GM18511 (cell line): ENCODE results near the gene ZNF736.
A peak's percentile ranks its signal among the peaks of the same experiment; 100 is the strongest.
"Not testable (repeated sequence)": the region's sequence is repeated elsewhere in the genome, so short reads cannot be mapped to it uniquely, and the experiment has no call there.

Experiments
- ATAC-seq: cut with Tn5 transposase; IDR thresholded peaks from one replicate; pipeline ENCODE4 v1.9.1; 2021; ENCODE audit warnings: mild to moderate bottlenecking, moderate library complexity; ENCODE audit not compliant: unreplicated experiment

Gene ZNF736

DNA sequence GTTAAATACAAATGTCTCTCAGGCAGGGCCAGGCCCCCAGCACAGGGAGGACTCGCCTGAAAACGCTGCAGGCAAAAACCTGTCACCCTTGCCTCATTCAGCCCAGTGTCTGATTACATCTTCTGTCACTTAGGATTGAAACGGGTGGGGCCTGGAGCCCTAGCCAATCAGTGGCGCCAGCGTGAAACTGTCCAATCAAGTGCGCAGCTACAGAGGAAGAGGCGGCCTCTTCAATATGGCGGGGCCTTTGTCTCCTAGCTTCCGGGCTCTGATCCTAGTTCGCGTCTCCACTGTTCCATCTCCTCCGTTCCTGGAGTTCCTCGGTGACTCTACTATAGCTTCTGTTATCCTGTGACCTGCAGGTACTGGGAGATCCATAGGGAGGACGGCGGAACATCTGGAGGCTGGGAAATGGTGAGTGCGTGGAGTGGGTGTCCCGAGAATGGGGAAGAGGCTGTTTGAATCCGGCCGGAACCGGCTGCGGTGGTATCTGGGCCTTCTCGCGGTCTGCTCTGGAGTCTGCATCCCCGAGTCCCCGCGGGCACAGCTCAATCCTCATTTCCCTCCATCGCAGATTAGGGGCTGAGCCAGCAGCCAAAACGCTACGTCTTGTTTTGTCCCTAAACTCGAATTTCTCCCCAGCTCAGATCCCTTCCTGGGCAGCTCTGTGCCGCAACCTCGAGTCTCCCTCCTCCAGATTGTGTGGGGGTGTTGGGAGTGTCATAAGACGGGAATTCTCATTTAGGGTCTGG, at the start of gene ZNF736:
ZNF736 (plus strand) TSS at position 222 of the 752 bp plus-strand sequence; CDS start at position 412, 190 bp downstream.
- ATAC-seq: peak; percentile 100

- no peak for ATAC-seq
Observed at GRCh38 chr7:64266341-64266919, 47.3 kb upstream of the ZNF736 start.

GRCh38 chr7:64277630-64278029, 36.1 kb upstream of the ZNF736 start:
- ATAC-seq: no peak

DNA sequence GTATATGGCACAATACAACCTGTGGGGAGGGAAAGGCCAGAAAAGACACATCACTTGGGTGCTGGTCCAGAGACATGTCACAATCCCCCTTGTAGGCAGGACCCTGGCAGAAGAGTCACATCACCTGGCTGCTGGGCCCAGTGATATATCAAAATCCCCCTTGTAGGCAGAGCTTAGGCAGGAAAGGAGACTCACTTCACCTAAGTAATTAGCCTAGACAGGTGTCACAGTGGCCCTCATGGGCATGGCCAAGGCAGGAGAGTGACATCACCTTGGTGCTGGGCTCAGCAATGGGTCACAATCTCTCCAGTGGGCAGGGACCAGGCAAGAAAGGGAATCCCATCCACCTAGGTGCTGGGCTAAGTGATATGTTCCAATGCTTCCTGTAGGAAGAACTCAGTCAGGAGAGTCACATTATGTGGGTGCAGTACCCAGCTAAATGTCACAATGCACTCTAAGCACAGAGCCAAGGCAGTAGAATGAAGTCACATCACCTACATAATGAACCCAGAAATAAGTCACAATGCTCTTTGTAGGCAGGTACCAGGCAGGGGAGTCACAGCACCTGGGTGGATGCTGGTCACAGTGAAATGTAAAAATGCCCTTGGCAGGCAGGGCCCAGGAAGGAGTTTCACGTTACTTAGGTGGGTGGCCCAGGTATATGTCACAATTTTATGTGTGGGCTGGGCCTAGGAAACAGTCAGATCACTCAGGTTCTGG, 18.9 kb upstream of the ZNF736 start:
- ATAC-seq: no peak

DNA sequence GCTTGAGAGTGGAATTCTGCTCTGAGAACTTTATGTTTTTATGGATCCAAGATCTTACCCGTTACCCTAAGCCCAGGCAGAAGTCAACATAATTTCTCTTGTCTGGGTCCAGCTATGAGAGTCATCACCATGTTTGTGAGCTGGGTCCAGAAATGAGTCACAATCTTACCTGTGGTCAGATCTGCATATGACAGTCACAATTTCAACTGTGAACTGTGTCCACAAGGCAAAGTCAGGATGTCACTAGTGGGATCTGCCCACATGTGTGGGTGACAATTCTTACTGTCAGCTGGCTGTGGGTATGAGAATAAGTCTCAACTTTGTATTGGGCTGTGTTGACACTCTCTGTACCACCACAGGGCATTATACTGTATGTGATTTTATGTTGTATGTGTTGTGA, 16.3 kb upstream of the ZNF736 start:
- not testable (repeated sequence) for ATAC-seq

- no peak for ATAC-seq
Observed at GRCh38 chr7:64300641-64301405, 12.9 kb upstream of the ZNF736 start.

DNA sequence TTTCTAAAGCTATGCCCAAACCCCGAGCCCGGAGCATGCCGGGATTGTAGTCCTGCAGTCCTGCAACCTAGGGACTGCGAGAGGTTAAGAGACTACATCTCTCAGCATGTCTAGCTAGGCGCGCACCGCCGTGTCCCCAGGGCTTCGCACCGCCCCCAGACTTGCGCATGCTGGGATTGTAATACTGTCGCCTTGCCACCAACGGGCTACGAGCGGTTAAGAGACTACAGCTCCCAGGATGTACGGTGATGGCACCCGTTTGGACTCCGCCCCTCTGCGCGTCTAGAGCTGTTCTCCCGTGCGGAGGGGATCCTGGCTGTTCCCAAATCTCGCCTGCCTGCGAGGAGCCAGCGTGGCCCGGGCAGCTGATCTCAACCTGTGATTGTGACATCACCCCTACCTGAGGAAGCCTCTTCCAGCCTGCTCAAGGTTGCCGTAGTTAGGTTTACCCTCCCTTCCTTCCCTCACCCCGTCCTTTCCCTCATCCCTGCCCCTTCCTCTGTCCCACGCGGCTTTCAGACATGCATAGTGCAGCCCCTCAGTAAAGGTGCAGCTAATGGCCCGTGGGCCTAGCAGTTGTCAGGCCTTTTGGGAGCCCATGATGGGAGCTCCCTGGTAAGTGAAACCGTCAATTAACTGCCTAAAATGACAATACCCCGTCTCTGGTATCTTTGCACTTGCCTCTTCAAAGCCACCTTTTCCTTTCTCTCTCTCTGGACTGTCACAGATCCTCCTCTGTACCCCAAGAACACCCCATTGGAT, 6.3 kb upstream of the ZNF736 start:
- peak; percentile 97 for ATAC-seq

DNA sequence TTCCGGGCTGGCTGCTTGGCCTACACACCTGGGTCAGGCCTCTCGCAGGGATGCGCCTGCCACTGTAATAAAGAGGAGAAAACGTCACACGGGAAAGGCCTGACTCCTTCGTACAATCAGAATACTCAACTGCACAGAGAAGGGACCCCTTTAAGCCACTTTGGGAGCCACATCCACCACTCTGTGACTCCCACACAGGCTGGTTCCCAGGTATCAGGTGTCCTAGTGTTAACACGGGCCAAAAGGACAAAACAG, 5.8 kb upstream of the ZNF736 start:
- ATAC-seq: no peak

- no peak for ATAC-seq
Observed at GRCh38 chr7:64310426-64310825, 3.3 kb upstream of the ZNF736 start.

GRCh38 chr7:64312826-64313225, 935 bp upstream of the ZNF736 start:
- no peak for ATAC-seq

DNA sequence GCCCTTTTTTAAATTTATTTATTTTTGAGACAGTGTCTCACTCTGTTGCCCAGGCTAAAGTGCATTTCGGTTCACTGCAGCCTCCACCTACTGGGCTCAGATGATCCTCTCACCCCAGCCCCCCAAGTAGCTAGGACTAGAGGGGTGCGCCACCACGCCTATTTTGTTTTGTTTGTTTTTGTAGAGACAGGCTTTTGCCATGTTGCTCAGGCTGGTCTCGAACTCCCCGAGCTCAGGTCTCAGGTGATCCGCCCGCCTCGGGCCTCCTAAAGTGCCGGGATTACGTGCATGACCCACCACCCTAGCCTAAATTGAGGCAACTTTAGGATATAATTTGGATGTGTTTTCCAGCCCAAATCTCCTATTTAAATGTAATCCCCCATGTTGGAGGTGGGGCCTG, 805 bp downstream of the ZNF736 start:
- no peak for ATAC-seq

GRCh38 chr7:64316031-64316742, 2.4 kb downstream of the ZNF736 start:
- ATAC-seq: not testable (repeated sequence)

DNA sequence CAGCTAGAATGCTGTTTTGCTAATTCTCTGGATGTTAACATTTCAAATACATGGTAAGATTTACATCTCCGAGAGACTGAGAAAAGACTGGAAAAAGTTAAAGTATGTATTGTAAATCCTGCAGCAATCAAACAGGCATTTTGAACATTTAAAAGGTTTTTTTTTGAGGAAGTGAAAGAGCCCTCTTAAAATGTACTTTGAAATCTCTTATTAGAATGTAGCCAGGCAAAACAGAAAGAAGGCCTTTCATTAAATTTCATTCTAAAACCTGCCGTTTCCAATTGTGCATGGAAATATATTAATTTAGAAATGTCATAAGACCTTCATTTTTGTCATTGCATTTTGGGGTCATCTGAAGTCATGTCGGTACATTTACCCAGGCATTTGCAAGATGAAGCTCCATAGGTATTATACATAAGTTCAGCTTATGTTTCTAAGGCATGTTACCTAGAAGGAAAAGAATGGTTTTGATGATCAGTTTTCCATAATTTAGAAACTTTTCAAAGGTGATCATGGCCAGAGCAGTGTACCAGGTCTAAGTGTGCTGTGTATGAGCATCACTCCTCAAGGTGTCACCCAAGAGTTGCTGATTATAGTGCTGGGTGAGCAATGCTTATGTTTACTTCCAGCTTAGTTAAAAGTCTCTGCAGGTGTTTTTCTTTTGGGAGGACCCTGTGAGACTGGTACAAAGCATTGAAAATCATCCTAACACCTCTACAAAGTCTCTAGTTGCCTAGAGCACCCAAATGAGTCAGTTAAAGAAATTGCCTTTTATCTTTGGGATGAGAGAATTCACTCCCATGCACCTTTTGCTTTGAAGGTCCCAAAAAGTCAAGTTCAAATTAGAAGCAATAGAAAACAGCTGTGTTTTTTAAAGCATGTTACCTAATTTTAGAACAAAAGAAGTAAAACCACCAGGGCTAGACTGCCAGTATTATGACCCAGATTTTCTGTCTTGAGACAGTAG, 7.1 kb downstream of the ZNF736 start:
- ATAC-seq: peak; percentile 71

DNA sequence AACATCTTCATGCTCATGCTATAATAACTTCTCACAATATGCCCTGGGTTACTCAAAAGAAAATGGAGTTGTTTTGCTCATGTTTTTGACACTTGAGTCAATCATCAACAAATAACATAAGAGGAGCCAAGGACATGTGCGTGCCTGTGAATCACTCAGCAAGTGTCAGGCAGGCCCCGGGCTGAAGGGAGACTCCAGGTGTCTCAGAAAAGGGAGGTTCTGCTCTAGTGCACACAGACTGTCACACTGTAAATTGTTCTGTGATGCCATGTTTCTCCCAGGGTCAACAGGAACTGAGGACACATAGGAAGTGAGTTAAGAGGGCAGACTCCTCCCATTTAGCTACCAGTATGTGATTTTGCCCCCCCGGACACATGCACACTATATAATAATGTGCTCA, 10.4 kb downstream of the ZNF736 start:
- ATAC-seq: not testable (repeated sequence)

DNA sequence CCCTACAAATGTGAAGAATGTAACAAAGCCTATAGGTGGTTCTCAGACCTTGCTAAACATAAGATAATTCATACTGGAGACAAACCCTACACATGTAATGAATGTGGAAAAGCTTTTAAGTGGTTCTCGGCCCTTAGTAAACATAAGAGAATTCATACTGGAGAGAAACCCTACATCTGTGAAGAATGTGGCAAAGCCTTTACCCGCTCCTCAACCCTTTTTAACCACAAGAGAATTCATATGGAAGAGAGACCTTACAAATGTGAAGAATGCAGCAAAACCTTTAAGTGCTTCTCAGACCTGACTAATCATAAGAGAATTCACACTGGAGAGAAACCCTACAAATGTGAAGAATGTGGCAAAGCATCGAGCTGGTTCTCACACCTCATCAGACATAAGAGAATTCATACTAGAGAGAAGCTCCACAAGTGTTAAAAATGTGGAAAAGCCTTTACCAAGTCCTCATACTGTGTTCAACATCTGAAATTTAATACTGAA, 35.0 kb downstream of the ZNF736 start:
- not testable (repeated sequence) for ATAC-seq

DNA sequence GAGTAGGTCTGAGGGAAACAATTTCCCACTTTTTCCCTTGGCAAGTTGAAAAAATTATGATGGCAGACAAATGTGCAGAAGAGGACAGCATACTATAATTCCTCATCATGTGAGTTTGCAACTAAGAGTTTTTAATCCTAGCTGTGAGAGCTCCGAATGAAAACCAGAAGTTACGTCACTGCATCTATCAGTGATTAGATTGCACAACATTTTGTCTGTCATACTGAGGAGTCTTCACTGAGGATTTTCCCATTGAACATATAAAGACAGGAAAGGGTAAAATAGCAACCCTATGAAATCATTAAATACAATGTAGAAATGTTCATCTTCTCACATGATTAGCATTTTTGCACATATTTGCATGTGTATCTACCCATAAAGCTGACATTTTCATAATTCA, 45.8 kb downstream of the ZNF736 start:
- ATAC-seq: no peak

DNA sequence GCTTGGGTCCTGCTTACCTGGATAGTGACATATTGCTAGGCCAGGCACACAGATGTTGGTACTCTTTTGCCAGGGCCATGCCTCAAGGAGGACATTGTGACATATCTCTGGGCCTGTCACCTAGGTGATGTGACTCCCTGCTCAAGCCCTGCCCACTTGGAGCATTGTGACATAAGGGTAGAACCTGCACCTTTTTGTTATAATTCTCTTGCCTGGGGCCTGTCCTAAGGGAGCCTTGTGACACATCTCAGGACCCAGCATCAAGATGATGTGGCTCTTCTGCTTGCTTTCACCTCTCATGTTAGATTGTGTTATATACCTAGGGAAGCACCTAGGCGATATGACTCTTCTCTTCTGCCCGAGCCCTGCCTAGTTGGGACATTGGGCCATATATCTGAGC, 57.4 kb downstream of the ZNF736 start:
- ATAC-seq: no peak

- no peak for ATAC-seq
Observed at GRCh38 chr7:64373017-64373416, 59.3 kb downstream of the ZNF736 start.

- ATAC-seq: no peak
Observed at GRCh38 chr7:64400401-64400800, 86.6 kb downstream of the ZNF736 start.
